HG02885 (cell line): ENCODE data around the gene POLRMT.

ENCODE experiments used
- ATAC-seq: cut with Tn5 transposase; IDR thresholded peaks from one replicate; pipeline ENCODE4 v1.9.1; 2021; ENCODE audit warnings: mild to moderate bottlenecking; ENCODE audit not compliant: unreplicated experiment, poor library complexity

The POLRMT gene

GRCh38 chr19:583198-583967 lies 50.0 kb downstream of the POLRMT start:
- no peak for ATAC-seq

- ATAC-seq, result no peak
Measured at GRCh38 chr19:582497-583197, 50.7 kb downstream of the POLRMT start.

GRCh38 chr19:581399-582111 lies 51.8 kb downstream of the POLRMT start:
- ATAC-seq, result no peak

- ATAC-seq, result no peak
Measured at GRCh38 chr19:580274-580835, 53.0 kb downstream of the POLRMT start.

GRCh38 chr19:579842-580155 lies 53.5 kb downstream of the POLRMT start:
- no peak for ATAC-seq

GRCh38 chr19:579111-579841 lies 54.1 kb downstream of the POLRMT start:
- no peak for ATAC-seq

GRCh38 chr19:577439-578392 lies 55.6 kb downstream of the POLRMT start:
- ATAC-seq, result no peak

GRCh38 chr19:576768-577438 lies 56.4 kb downstream of the POLRMT start:
- ATAC-seq, result no peak

- ATAC-seq, result no peak
Measured at GRCh38 chr19:575527-576506, 57.5 kb downstream of the POLRMT start.

- no peak for ATAC-seq
Measured at GRCh38 chr19:574658-575526, 58.4 kb downstream of the POLRMT start.

- ATAC-seq, result no peak
Measured at GRCh38 chr19:573519-573825, 59.9 kb downstream of the POLRMT start.

- no peak for ATAC-seq
Measured at GRCh38 chr19:572743-573518, 60.4 kb downstream of the POLRMT start.

- ATAC-seq, result peak; percentile 85
Measured at GRCh38 chr19:572140-572742, 61.1 kb downstream of the POLRMT start, which contains the start of gene BSG. TSS of gene BSG (plus strand) at chr19:572596. CDS start at chr19:572635, 39 bp downstream.

- ATAC-seq, result no peak
Measured at GRCh38 chr19:571566-571974, 61.8 kb downstream of the POLRMT start.

GRCh38 chr19:570937-571565 lies 62.3 kb downstream of the POLRMT start:
- ATAC-seq, result no peak
